Uterine smooth muscle cell (primary cell): ENCODE measurements around the gene PINLYP. TPM values are rescaled to one million over a fixed set of nuclear protein-coding genes. Genes with fewer than 3 reads are reported as not detected.

ENCODE experiments used
- total RNA-seq: library from RNA; depleted of rRNA; stranded (reverse); fragments of >200 nt; gene quantifications from 2 replicates; pipeline ENCODE4 v1.2.3, GENCODE V29; 2014

The PINLYP gene
- total RNA-seq = 2.9 and 3.4 TPM in 2 replicates

DNA sequence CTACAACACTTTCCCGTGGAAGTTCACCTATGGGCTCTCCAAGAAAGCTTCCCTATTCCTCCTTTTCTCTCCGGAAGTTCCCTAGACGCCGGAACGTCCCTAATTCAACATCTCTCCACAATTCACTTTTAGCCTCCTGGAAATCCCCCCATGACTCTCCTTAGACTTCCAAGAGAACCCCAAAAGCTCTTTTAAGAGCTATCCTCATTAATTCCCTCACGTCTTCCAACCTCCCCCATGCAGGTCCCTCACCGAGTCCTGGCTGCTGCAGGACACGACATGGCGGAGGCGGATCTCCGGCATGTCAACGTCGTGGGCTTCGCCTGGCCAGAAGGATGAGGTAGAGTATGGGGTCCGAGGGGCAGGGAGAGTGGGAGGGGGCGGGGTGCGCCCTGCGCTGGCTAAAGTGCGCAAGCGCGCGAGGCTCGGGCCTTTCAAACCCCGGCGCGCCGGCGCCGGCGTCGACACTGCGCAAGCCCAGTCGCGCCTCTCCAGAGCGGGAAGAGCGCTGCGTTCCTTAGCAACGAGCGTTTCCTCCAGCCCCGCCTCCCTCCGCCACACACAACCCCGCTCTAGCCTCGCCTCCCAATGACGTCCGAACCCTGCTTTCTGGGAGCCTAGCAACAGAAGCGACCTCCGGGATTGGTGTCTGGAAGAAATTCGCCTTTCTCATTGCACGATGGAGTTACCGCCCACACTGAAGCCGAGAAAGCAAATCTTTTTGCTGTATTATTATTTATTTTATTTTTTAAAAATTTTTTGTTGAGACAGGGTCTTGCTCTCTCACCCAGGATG, at the start of gene PINLYP, which contains the start of gene XRCC1:
TSS of gene PINLYP (plus strand) at position 646 of the 795 bp plus-strand sequence. CDS start 1,391 bp downstream, outside the sequence.
TSS of gene XRCC1 (minus strand) at position 372 of the 795 bp plus-strand sequence. CDS start at position 303, 69 bp downstream.

DNA sequence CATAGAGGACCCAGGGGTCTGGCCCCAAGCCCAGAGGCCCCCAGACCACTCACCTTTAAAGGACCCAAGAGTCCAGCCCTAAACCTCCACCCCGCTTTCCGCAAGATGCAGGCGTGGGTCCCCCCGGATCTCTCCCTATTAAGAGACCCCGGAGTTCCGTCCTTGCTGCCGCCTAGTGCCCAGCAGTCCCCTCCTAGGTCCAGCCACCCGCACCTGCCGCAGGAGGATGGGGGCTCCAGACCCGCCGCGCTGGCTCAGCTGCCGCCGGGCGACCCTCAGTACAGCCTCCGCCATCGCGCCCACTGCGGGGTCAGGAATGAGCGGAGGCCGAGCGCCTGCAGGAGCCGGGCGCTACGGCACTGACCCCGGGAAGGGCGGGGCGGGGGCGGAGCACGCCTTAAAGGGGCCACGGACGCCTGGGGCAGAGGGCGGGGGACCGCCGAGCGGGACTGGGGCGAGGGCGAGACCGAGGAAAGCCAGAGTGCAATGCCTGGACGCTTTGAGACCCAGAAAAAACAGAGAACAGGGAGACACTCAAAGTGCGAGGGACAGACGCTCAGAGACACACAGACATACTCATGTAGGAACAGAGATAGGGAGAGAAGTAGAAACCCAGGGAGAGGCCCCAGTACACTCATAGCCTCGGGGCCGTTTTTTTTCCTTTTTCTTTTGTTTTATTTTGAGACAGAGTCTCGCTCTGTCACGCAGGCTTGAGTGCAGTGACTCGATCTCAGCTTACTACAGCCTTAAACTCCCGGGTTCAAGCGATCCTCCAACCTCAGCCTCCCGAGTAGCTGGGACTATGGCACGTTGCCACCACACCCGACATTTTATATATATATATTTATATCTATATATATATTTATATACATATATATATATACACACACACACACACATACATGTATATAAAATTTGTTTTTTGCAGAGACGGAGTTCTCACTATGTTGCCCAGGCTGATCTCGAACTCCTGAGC, 48.4 kb upstream of the PINLYP start, which contains the start of gene ETHE1:
TSS of gene ETHE1 (minus strand) at position 318 of the 976 bp plus-strand sequence. CDS start at position 294, 24 bp downstream.

DNA sequence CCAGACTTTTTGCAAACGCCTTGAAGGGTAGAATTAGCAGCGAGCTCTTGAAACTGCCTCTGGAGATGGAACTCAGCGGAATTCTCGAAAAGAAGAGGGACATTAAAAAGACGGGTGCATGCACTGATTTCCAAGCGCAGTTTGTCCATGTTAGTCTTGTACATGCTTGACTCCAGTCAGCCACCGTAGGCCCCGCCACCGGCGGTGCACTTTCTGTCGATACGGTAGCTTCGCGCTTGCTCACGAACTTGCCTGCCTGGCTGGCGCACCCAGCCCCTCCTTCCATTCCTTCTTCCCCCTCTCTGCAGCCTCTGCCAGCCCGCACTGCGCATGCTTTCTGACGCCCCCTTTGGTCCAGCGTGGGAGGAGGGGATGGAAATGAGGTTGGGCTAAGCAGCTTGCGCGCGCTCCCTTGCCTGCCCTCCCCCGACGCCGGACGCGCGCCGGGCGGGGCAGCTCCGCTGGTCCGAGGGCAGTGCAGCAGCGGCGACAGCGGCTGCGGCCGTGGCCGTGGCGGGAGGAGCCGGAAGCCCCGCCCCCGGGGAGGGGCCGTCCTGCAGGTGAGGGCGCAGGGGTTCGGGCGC, 42.5 kb upstream of the PINLYP start, which contains the start of gene ZNF575:
TSS of gene ZNF575 (plus strand) at position 227 of the 584 bp plus-strand sequence. CDS start 1,235 bp downstream, outside the sequence.

DNA sequence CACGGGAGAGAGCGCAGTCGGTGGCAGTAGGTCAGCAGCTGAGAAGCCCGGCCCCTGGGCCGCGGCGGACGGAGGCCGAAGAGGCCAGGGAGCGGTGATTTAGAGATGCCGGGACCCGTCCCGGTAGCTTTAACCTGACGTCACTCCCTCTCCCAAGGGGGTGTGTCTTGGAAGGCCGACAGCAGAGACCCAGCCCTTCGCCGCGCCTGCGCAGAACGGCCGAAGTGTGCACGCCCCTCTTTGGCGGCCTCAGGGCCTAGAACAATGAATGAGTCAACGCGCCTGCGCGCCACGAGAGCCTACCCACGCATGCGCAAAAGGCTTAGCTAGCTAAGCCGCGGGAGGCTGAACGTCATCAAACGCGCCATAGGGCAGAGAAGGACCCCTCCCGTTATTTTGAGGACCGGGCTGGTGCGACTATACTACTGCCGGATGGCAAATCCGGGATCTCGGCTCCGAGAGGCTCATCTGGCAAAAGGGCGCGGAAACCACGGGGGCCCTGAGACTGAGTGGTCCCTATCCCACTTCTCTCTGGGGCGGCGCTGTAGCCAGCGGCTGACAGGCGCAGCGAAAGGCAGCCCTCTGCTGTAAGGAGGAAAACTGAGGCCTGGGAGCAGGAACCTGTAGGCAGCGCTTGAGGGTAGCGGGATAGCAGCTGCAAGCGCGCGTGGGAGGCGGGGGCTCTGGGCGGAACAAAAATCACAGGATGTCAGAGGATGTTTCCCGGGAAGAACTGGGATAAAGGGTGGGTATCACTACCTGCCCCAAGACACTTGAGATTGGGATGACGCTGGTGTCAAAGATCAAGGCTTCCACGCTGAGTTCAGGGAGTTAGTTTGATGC, 20.6 kb downstream of the PINLYP start, which contains the start of the genes IRGQ and ZNF576:
TSS of gene IRGQ (minus strand) at position 136 of the 843 bp plus-strand sequence. CDS start 796 bp downstream, outside the sequence.
TSS of gene ZNF576 (plus strand) at position 597 of the 843 bp plus-strand sequence. CDS start 514 bp downstream, outside the sequence.

DNA sequence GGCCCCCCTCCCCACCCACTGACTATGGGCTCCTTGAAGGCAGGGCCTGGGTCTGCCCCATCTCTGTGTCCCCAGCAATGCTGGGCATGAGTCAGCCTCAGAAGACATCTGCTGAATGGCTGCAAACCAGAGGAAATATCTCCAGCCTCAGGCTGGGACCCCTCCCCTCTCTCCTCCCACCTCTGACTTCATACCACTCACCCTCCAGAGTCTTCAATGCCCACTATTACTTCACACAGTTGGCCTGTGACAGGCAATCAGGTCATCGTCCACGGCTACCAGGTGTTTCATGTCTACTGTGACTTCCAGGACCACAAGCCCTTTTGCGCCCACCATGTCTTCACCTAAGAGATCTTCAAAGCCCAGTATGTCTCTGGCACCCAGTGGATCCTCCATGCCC, 36.2 kb downstream of the PINLYP start, which contains the start of gene SRRM5:
TSS of gene SRRM5 (plus strand) at position 301 of the 400 bp plus-strand sequence. CDS start at position 335, 34 bp downstream.

DNA sequence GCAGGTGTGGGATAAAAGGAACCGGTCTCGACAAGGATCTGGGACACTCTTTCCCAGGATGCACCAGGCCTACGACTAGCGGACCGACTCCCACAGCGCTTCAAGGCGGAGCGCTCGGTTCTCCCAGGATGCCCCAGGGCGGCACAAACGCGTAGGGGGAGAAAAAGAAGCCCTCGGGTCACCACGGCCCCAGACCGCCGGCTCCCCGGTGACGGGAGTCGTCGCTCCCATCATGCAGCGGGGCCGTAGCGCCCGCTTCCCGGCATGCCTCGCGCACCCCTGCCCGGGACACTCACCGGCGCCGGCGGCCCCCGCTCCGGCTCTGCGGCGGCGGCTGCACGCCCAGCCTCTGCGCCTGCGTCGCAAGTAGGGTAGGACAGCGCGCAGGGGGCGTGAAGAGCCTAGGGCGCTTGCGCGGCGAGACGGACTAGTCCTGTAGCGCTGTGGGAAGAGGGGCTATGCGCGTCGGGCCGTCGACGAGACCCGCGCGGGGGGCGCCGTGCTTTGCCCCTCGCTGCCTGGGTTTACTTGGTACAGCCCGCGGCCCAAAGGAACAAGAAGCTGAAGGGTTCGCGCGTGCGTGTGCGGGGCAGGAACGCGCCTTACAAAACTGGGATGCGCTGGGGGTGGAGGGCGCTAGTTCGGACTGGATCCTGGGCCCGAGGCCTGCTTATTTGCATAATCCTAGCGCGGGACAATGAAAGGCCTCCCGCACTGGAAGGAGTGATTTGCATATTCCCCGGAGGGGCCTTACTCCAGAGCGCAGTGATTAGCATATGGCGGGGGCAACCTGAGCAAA, 43.9 kb downstream of the PINLYP start, which contains the start of gene ZNF428:
TSS of gene ZNF428 (minus strand) at position 368 of the 799 bp plus-strand sequence. CDS start 5,325 bp downstream, outside the sequence.

Other genes with a start within 250 kb of the PINLYP start
- gene CD177, start 222.1 kb upstream of the PINLYP start, total RNA-seq = 0.25 and 0.55 TPM in 2 replicates
- gene TEX101, start 160.9 kb upstream of the PINLYP start, total RNA-seq = not detected in 2 replicates
- gene LYPD3, start 110.2 kb upstream of the PINLYP start, total RNA-seq = 0.11 and 0.12 TPM in 2 replicates
- 6.4 and 11.6 TPM in 2 replicates for gene PHLDB3, start 71.1 kb upstream of the PINLYP start, total RNA-seq
- 73.0 and 89.6 TPM in 2 replicates for gene ETHE1, start 48.6 kb upstream of the PINLYP start, total RNA-seq
- 0.11 and 0.37 TPM in 2 replicates for gene ZNF575, start 42.6 kb upstream of the PINLYP start, total RNA-seq
- gene XRCC1, start 274 bp upstream of the PINLYP start, total RNA-seq = 14.4 and 20.0 TPM in 2 replicates
- 12.7 and 15.7 TPM in 2 replicates for gene IRGQ, start 20.3 kb downstream of the PINLYP start, total RNA-seq
- gene ZNF576, start 20.8 kb downstream of the PINLYP start, total RNA-seq = 13.0 and 15.5 TPM in 2 replicates
- gene SRRM5, start 36.3 kb downstream of the PINLYP start, total RNA-seq = not detected in 2 replicates
- gene ZNF428, start 43.8 kb downstream of the PINLYP start, total RNA-seq = 25.7 and 30.0 TPM in 2 replicates
- 1.2 and 3.7 TPM in 2 replicates for gene CADM4, start 64.0 kb downstream of the PINLYP start, total RNA-seq
- gene PLAUR, start 94.4 kb downstream of the PINLYP start, total RNA-seq = 126 and 194 TPM in 2 replicates
- not detected in 2 replicates for gene IRGC, start 140.3 kb downstream of the PINLYP start, total RNA-seq
- gene SMG9, start 179.2 kb downstream of the PINLYP start, total RNA-seq = 6.7 and 7.9 TPM in 2 replicates
- 1.1 and 1.3 TPM in 2 replicates for gene KCNN4, start 205.2 kb downstream of the PINLYP start, total RNA-seq
- gene LYPD5, start 226.6 kb downstream of the PINLYP start, total RNA-seq = 0.50 TPM in 1 of 2 replicates, not detected in the other